Neural crest cell (in vitro differentiated cells): Measurements from ENCODE around the gene S100A14. TPM values are rescaled to one million over a fixed set of nuclear protein-coding genes. Genes with fewer than 3 reads are reported as not detected.

ENCODE experiments used
- DNase-seq: peaks from one replicate; pipeline ENCODE4 v3.0.0; 2021; ENCODE audit warnings: low read depth, mixed read lengths, low spot score
- H3K27ac Mint-ChIP-seq: one replicate; pipeline ENCODE4 v1.8.0; 2021; ENCODE audit warnings: mild to moderate bottlenecking, mixed read lengths; ENCODE audit not compliant: unreplicated experiment
- H3K27me3 Mint-ChIP-seq: 2 replicates; pipeline ENCODE4 v1.8.0; 2021; ENCODE audit warnings: low read depth, mild to moderate bottlenecking, mixed read lengths
- H3K36me3 Mint-ChIP-seq: 2 replicates; pipeline ENCODE4 v1.8.0; 2021; ENCODE audit warnings: low read depth, mild to moderate bottlenecking, mixed read lengths
- H3K4me1 Mint-ChIP-seq: 2 replicates; pipeline ENCODE4 v1.8.0; 2021; ENCODE audit warnings: mixed read lengths
- H3K4me3 Mint-ChIP-seq: one replicate; pipeline ENCODE4 v1.8.0; 2021; ENCODE audit warnings: mild to moderate bottlenecking, mixed read lengths
- H3K9me3 Mint-ChIP-seq: 2 replicates; pipeline ENCODE4 v1.8.0; 2021; ENCODE audit warnings: mixed read lengths
- total RNA-seq: library from RNA; stranded (reverse); gene quantifications from 2 replicates; pipeline ENCODE4 v1.2.1, GENCODE V29; 2021
- TF ChIP-seq, protein P1 (sequence below): fragments of 200-600 bp; sonication (generic); conservative IDR thresholded peaks from 2 replicates; pipeline ENCODE4 v1.5.0; 2021; ENCODE audit warnings: antibody characterized with exemption, mild to moderate bottlenecking

Gene S100A14
- total RNA-seq, 1 donor from 2014 or later: not detected

DNA sequence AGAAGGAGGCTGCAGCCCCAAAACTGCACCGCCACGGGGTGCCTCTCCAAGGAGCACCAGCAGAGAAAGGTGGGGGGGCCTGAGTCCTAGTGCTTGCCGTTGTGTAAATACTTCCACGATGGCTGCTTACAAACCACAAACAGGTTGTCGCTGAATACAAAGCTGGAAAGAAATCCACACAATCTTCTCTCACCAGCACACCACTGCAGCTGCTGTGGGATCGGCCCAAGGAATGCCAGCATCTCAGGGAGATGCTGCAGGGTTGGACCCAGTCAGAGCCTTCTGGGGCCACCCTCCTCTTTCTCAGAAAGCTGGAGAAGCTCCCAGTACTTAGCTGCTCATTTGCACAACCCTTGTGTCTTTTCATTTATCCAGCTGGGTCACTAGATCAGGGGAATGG is 3.0 kb upstream of the S100A14 start:
- H3K4me1 Mint-ChIP-seq: peaks cover 19% of the 10 kb centered on the region
- no peaks in the 10 kb centered on the region for H3K27me3 Mint-ChIP-seq
- H3K4me3 Mint-ChIP-seq: no peak overlapping the region
- no peaks in the 10 kb centered on the region for H3K36me3 Mint-ChIP-seq
- no peak overlapping the region for H3K27ac Mint-ChIP-seq
- DNase-seq: no peak
- TF ChIP-seq, protein P1, sequence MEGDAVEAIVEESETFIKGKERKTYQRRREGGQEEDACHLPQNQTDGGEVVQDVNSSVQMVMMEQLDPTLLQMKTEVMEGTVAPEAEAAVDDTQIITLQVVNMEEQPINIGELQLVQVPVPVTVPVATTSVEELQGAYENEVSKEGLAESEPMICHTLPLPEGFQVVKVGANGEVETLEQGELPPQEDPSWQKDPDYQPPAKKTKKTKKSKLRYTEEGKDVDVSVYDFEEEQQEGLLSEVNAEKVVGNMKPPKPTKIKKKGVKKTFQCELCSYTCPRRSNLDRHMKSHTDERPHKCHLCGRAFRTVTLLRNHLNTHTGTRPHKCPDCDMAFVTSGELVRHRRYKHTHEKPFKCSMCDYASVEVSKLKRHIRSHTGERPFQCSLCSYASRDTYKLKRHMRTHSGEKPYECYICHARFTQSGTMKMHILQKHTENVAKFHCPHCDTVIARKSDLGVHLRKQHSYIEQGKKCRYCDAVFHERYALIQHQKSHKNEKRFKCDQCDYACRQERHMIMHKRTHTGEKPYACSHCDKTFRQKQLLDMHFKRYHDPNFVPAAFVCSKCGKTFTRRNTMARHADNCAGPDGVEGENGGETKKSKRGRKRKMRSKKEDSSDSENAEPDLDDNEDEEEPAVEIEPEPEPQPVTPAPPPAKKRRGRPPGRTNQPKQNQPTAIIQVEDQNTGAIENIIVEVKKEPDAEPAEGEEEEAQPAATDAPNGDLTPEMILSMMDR: no peak
- H3K9me3 Mint-ChIP-seq: no peaks in the 10 kb centered on the region

DNA sequence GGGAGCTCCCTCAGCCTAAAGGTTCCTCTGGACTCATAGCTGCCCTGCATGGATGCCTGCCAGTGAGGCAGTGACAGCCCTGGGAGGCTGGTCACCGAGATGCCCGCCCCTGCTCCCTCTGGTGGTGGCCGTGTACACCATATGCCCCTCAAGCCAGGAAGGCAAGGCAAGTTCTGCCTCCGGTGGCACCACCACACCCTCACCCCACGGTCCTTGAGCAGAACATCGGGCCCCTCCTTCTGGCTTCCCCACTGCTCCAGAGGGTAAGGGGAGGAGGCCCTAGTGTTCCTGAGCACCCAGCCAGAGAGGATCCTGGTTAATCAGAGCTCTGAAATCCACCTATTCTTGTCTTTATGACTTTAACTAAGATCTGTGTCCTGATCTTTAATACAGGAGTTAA is 1.5 kb upstream of the S100A14 start:
- peak; percentile 49 for DNase-seq
- Mint-ChIP-seq H3K27ac (peak overlapping the region; percentile 35), H3K4me3 (no peak overlapping the region), H3K9me3 (no peaks in the 10 kb centered on the region), H3K36me3 (no peaks in the 10 kb centered on the region), H3K27me3 (no peaks in the 10 kb centered on the region), H3K4me1 (peaks cover 5% of the 10 kb centered on the region)
- TF ChIP-seq, protein P1: peak; percentile 63

GRCh38 chr1:153616917-153617311 is 789 bp upstream of the S100A14 start:
- TF ChIP-seq, protein P1: no peak
- no peak for DNase-seq
- Mint-ChIP-seq H3K27ac (no peak overlapping the region), H3K4me3 (no peak overlapping the region), H3K27me3 (no peaks in the 10 kb centered on the region), H3K9me3 (no peaks in the 10 kb centered on the region), H3K36me3 (no peaks in the 10 kb centered on the region), H3K4me1 (peaks cover 5% of the 10 kb centered on the region)

DNA sequence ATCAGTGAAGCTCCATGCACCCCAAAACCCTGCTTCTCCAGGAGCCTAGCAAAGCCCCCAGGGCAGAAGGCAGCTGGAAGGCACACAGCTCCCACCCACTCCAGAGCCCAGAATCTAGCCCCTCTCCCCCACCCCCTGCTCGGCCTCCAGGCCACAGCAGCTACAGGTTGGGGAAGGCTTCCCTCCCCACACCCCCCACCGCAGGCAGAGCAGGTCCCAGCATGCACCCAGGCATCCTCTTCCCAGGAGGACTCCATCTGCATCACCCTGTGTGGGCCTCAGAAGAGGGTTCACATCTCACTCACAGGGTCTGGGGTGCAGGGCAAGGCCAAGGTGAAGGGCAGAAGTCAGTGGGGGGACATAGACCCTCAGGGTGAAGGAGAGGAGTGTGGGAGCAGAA is 719 bp downstream of the S100A14 start:
- H3K27ac Mint-ChIP-seq: no peak overlapping the region
- no peaks in the 10 kb centered on the region for H3K27me3 Mint-ChIP-seq
- peaks cover 13% of the 10 kb centered on the region for H3K4me1 Mint-ChIP-seq
- no peak for DNase-seq
- no peaks in the 10 kb centered on the region for H3K9me3 Mint-ChIP-seq
- no peaks in the 10 kb centered on the region for H3K36me3 Mint-ChIP-seq
- no peak overlapping the region for H3K4me3 Mint-ChIP-seq
- TF ChIP-seq, protein P1: no peak

DNA sequence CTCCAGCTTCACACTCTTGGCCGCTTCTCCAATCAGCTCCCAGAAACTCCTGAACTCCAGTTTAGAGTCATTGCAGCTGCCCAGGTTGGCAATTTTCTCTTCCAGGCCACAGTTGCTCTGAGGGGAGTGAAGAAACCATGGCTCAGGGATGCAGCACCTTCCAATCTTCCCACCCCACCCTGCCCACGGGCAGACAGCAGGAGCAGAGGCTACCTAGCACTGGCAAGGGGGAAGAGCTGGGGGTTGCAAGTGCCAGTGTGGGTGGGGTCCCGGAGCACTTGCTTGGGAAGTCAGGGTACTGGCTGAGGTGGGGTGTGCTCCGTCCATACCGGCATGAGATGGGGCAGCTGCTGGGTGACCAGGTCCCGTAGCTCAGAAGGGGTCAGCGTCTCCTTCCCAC is 1.2 kb downstream of the S100A14 start:
- H3K9me3 Mint-ChIP-seq: no peaks in the 10 kb centered on the region
- H3K4me3 Mint-ChIP-seq: no peak overlapping the region
- no peak overlapping the region for H3K27ac Mint-ChIP-seq
- TF ChIP-seq, protein P1: no peak
- H3K27me3 Mint-ChIP-seq: no peaks in the 10 kb centered on the region
- no peaks in the 10 kb centered on the region for H3K36me3 Mint-ChIP-seq
- DNase-seq: no peak
- H3K4me1 Mint-ChIP-seq: peaks cover 18% of the 10 kb centered on the region
